Nephron progenitor cell (in vitro differentiated cells): Measurements from ENCODE around the gene CDC14A.

Experiments
- DNase-seq: peaks from one replicate; pipeline ENCODE4 v3.0.0; 2021
- H3K27ac Mint-ChIP-seq: 2 replicates; pipeline ENCODE4 v1.8.0; 2021; ENCODE audit warnings: mild to moderate bottlenecking, moderate library complexity, mixed read lengths
- H3K27me3 Mint-ChIP-seq: 2 replicates; pipeline ENCODE4 v1.8.0; 2021; ENCODE audit warnings: mild to moderate bottlenecking, low read depth, mixed read lengths; ENCODE audit not compliant: poor library complexity
- H3K36me3 Mint-ChIP-seq: 2 replicates; pipeline ENCODE4 v1.8.0; 2021; ENCODE audit warnings: low read depth, mixed read lengths
- H3K4me1 Mint-ChIP-seq: 2 replicates; pipeline ENCODE4 v1.8.0; 2021; ENCODE audit warnings: mixed read lengths
- H3K4me3 Mint-ChIP-seq: 2 replicates; pipeline ENCODE4 v1.8.0; 2021; ENCODE audit warnings: mild to moderate bottlenecking, moderate library complexity, mixed read lengths
- H3K9me3 Mint-ChIP-seq: 2 replicates; pipeline ENCODE4 v1.8.0; 2021; ENCODE audit warnings: mild to moderate bottlenecking, moderate library complexity, mixed read lengths
- TF ChIP-seq, protein P1 (sequence below): fragments of 200-600 bp; sonication (generic); IDR thresholded peaks from 2 replicates; pipeline ENCODE4 v1.5.0; 2021; ENCODE audit warnings: antibody characterized with exemption

Gene CDC14A

DNA sequence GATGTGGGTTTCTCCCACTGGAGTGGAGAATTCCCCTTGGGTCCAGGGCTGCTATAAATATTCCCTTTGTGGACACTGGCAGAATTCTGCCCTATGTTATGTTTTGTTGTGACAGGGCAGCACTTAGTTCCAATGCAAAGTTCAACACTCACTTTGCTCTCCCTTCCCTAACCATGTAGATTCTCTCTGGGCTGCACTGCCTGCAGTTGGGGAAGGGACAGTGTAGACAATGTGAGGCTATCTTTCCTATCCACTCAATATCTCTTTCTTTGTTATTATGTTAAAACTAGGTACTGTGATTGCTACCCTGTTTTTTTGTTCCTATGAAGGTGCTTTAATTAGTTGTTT lies 205.3 kb downstream of the CDC14A start:
- DNase-seq = no peak
- peaks cover 8% of the 10 kb centered on the region for H3K36me3 Mint-ChIP-seq
- no peak overlapping the region for H3K4me3 Mint-ChIP-seq
- no peaks in the 10 kb centered on the region for H3K4me1 Mint-ChIP-seq
- no peak overlapping the region for H3K27ac Mint-ChIP-seq
- peaks cover 54% of the 10 kb centered on the region for H3K9me3 Mint-ChIP-seq
- H3K27me3 Mint-ChIP-seq = no peaks in the 10 kb centered on the region
- TF ChIP-seq, protein P1, sequence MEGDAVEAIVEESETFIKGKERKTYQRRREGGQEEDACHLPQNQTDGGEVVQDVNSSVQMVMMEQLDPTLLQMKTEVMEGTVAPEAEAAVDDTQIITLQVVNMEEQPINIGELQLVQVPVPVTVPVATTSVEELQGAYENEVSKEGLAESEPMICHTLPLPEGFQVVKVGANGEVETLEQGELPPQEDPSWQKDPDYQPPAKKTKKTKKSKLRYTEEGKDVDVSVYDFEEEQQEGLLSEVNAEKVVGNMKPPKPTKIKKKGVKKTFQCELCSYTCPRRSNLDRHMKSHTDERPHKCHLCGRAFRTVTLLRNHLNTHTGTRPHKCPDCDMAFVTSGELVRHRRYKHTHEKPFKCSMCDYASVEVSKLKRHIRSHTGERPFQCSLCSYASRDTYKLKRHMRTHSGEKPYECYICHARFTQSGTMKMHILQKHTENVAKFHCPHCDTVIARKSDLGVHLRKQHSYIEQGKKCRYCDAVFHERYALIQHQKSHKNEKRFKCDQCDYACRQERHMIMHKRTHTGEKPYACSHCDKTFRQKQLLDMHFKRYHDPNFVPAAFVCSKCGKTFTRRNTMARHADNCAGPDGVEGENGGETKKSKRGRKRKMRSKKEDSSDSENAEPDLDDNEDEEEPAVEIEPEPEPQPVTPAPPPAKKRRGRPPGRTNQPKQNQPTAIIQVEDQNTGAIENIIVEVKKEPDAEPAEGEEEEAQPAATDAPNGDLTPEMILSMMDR = no peak

DNA sequence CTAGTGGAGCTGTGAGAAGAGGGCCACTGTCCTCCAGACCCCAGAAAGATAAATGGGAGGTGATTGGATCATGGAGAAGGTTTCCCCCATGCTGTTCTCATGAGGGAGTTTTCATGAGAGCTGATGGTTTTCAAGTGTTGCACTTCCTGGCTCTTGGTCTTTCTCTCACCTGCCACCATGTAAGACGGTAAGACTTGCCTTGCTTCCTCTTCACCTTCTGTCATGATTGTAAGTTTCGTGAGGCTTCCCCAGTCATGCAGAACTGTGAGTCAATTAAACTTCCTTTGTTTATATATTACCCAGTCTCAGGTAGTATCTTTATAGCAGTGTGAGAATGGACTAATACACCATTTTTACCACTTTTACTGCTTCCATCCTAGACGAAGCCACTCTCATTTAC lies 213.2 kb downstream of the CDC14A start:
- Mint-ChIP-seq H3K4me1 (no peaks in the 10 kb centered on the region), H3K27ac (no peak overlapping the region), H3K27me3 (no peaks in the 10 kb centered on the region), H3K4me3 (no peak overlapping the region), H3K9me3 (peaks cover 8% of the 10 kb centered on the region), H3K36me3 (peaks cover 5% of the 10 kb centered on the region)
- TF ChIP-seq, protein P1 = no peak
- DNase-seq = no peak

DNA sequence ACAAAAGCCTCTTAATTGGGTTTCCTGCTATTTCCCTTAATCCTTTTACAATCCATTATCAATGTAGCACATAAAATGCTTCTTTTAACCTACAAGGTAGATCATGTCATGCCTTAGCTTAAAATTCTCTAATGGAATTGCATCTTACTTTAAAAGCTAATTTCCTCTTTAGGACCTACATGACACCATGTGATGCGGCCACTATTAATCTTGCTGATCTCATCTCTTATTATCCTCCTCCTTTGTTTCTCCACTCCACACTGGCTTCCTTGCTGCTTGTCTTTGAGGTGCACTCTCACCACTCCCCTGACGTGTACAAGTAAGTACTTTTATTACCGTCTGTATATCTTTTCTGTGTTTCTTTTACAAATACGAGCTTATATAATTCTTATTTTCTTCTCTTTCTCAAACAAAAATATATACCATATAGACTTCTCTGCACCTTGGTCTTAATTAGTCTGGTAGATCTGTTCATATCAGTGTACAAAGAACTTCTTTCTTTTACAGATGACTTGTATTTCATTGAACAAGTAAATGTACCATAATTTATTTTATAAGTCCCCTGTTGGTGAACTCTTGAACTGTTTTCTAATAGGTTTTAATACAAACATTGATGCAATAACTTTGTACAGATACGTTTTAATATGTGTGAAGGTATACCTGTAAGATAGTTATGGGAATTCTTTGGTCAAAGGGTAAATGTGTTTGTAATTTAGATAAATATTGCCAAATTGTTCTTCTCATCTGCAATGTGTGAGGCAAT lies 213.8 kb downstream of the CDC14A start:
- peaks cover 14% of the 10 kb centered on the region for H3K9me3 Mint-ChIP-seq
- no peaks in the 10 kb centered on the region for H3K4me1 Mint-ChIP-seq
- H3K27me3 Mint-ChIP-seq = no peaks in the 10 kb centered on the region
- DNase-seq = no peak
- TF ChIP-seq, protein P1 = no peak
- H3K4me3 Mint-ChIP-seq = no peak overlapping the region
- peaks cover 8% of the 10 kb centered on the region for H3K36me3 Mint-ChIP-seq
- H3K27ac Mint-ChIP-seq = no peak overlapping the region

DNA sequence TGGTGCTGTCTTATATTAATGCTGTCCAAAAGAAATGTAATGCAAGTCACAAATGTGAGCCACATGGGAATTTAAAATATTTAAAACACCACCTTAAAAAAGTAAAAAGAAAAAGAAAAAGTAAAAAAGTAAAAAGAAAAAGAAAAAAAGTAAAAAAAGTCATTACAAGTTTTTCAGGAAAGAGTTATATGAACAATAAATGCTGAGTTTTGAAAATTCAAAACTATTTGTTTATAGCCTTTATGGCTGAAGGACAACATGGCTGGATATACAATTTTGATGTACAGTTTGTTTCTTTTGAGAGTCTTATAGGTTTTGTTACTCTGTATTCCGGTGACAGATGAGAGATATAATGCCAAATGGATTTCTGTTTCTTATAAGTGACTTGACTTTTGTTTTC lies 214.8 kb downstream of the CDC14A start:
- Mint-ChIP-seq H3K27ac (no peak overlapping the region), H3K27me3 (peaks cover 5% of the 10 kb centered on the region), H3K4me3 (no peak overlapping the region), H3K36me3 (peaks cover 8% of the 10 kb centered on the region), H3K9me3 (peaks cover 22% of the 10 kb centered on the region), H3K4me1 (no peaks in the 10 kb centered on the region)
- TF ChIP-seq, protein P1 = no peak
- no peak for DNase-seq
